Hematopoietic multipotent progenitor cell treated with erythropoietin and hydrocortisone succinate and interleukin-3 and kit ligand, for 8 days (in vitro differentiated cells): ENCODE measurements around the gene PREX1.

Experiments used
- DNase-seq: peaks from one replicate; pipeline ENCODE4 v3.0.0-alpha.2; 2015

Gene PREX1

DNA sequence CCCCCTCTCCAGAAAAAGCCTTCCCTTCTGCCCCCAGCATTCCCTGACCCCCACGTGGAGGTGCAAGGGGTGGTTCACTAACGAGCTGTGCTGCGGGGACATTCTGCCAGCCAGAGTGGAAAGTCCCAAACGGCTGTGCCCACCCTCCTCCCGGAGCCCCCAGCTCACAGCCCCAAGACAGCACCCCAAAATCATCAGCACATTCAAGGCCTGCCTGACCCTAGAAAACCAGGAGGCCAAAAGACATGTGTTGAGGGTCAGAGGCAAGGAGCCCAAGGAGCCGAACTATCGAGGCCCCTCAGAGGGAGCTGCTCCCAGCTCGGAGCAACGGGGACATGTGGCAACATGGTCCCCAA, 197.9 kb downstream of the PREX1 start:
- no peak for DNase-seq

DNA sequence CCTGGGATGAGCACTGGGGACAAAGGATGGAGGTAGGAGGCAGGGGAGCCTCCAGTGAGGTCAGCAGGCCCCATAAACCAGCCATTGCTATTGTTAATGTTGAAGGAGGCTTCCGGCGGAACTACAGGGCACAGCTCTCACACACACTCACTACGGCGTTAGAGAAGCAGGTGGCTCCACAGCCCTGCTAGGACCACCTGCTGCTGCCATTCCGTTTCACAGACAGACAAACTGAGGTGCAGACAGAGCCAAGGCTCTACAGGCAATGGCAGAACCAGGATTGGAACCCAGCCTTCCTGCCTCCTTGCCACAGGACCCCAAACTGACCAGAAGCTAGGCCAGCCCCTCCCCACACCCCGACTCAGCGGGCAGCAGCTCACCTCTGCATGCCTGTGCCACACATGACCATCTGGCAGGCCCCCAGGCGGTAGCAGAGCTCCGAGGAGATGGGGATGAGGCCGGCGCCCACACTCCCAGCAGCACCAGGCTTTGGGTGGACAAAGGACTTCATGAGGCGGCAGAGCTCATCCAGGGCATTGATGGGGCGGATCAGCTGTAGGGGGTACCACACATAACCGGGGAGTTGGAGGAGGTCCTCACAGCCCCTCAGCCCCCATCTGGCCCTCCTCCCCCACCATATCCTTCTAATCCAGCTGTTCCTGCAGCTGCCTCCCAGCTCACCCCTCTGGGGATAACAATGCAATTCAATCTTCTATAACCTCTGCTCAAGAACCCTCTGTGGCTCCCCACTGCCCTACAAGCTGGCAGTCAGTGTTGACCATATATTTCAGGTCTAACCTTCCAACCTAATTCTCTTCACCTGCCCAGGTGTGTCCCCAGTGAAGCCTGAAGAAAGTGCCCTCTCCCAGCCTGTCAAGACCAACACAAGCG, 198.5 kb downstream of the PREX1 start:
- DNase-seq: no peak

DNA sequence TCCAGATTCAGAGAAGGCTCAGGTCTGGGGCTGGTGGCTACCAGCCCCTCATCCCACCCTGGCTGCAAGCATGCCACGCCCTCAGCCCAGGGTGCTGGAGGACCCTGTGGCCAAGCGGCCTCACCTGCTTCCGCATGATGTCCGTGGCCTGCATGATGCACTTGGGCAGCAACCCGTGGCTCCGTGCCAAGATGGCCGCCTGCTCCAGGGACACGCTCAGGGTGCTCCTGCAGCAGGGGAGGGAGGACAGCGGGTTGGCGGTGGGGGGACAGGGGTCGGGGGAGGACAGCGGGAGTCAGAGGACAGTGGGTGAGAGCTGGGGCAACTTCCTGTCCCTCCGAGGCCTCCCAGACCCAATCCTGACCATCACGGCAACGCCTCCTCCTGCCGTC, 200.1 kb downstream of the PREX1 start:
- no peak for DNase-seq

DNA sequence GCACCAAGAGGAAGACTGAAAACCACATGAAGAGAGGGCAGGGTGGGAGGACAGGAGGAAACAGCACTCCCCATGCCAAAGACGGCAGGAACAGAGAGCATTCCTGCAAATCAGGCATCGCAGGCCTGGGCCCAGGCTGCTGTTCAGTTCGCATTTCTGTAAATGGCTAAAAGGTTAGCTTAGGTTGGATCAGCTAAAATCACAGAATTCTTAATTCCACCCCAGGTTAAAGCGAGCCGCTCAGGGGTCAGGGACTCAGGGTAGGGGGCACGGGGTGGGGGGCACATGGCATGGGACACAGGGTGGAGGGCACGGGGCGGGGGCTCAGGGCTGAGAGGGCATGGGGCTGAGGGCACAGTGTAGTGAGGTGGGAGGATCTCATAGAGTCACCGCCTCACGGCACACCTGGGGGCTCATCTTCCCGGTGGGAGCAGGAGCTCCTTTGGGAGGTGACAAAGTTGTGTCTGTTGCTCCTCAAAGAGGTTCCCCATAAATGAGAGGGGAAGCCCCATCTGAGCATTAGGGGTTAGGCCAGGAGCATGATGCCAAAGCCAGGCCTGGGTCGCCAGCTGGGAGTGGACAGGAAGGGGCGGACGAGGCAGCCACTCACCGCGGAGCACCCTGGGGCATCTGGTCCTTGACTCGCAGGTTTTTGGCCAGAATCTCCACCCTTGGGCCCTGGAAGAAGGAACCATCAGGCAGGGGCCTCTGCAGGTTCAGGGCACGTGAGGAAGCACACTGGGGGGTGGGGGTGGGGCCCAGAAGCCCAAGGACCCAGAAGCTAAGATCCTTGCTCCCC, 200.7 kb downstream of the PREX1 start:
- DNase-seq: no peak

DNA sequence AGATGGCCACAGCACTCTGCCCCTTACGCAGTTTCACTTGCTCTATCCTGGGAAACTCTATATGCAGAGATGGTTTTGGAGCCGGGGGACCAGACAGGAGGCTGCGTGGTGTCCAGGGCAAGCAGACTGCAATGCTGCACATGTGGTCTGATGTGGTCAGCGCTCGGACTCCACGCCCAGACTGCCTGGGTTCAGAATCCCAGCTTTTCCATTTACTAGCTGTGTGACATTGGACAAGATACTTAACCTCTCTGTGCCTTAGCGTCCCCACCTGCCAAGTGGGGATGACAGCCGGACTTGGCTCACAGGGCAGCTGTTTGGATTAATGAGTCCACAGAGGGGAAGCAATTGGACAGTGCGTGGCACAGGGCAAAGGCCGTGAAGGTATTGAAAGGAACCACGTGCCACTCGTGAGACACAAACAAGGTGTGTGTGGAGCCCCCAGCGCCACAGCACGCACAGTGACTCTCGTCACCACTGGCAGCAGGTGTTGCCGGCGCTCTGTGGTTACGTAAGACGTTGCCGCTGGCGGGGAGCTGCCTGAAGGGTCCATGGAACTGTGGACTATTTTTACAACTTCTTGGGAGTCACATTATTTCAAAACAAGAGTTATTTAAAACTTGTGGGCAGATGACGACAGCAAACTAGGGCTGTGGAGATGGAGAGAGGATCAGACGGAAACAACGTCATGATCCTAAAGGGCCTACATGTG, 201.4 kb downstream of the PREX1 start:
- DNase-seq: no peak

DNA sequence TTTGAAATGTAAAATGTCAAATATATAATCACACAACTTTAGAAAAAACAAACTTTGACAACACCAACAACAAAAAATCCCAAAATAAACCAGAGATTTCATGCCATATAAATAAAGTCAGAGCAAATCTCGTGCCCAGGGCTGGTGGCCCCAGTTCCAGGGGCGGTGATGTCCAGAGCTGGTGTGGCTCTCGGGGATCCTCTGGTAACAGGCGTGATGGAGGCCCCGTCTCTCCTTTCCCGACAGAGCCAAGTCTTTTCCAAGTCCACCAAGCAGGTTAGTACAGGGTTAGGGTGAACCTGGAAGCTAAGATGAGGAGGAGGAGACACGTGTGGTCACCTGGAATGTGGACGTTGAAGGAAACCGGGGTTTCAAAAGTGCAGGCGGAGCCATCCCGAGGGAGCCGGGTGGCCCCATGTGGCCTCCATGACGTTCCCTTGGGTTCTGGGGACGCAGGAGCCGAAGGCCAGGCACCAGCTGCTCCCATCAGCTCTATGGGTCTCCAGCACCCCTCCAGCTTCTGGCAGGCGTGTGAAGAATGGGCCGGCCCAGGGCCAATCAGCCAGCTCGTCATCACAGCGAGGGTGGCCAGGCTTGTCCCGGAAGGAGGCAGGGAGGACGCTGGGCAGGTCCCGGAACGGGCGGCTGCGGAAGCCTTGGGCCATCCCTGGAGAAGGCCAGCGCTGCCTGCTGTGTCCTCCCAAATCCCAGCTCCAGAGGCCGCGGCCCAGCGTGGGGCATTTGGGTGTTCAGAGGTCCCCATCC, 202.5 kb downstream of the PREX1 start:
- no peak for DNase-seq

DNA sequence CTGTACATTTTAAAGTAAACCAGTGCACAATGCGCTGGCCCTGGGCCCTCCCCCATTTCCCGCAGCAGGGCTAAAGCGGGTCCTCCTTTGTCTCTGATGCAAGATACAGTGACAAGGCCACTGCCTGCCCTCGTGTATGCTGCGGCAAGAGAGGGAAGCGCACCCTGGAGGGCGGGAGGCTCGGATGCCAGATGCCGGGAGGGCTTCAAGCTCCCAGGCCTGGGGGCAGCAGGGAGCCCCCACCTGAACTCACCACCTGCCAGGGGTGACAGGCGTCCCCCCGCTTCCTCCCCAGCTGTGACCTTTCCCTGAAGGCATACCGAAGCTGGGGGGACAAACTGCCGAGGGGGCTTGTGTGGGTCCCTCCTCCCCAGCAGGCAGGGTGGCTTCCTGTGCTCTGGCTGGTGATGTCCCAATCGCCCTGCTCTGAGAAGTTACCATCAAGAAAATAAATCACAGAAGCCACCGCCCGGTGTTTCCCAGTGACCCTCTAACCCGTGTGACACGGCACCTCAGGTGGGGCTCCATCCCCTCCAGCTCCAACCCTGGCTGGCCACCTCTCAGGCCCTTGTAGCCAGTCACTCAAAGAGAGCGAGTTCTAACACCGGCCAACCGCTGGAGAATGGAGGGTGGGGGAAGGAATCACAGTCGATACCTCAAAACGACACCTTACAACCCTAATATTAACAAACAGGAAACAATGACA, 203.3 kb downstream of the PREX1 start:
- DNase-seq: no peak

DNA sequence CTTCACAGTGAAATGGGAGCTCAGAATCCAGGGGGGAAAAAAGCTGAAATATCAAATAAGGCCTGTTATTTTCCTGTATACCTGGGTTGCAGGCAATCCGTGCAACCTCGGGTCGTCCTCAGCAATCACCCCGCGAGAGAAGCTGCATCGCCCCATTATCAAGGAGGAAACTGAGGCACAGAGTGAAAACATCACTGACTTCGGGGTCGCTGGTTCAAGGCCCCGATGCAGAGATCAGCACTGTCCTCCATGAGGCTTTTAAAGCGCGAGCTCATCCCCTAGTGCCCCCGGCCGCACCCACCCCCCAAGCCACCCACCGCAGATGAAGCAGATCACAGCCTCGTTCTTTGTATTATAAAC, 203.9 kb downstream of the PREX1 start:
- no peak for DNase-seq

DNA sequence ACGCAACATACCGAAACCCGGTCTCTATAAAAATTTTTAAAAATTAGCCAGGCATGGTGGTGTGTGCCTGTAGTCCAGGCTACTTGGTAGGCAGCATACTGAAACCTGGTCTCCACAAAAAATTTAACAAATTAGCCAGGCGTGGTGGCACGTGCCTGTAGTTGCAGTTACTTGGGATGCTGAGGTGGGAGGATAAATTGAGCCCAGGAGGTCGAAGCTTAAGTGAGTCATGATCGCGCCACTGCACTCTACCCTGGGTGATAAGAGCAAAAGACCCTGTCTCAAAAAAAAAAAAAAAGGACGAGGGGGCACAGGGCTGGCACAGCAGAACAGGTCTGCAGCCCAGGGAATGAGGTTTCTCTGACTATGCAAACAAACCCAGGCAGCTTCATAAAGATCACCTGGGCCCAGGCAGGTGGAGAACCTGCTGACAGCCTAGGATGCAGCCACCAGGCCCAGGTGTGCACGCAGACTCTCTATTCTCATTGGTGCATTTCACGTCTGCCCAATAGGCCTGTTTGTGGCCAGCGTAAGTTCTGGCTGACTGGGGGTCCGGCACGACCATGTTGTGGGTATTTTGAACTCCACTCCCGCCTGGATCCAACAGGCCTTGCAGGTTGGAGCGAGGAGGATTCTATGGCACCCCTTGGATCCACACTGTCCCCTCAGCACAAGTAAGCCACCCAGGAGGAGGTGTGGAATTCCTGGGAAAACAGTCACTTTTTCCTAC, 204.5 kb downstream of the PREX1 start:
- DNase-seq: no peak

DNA sequence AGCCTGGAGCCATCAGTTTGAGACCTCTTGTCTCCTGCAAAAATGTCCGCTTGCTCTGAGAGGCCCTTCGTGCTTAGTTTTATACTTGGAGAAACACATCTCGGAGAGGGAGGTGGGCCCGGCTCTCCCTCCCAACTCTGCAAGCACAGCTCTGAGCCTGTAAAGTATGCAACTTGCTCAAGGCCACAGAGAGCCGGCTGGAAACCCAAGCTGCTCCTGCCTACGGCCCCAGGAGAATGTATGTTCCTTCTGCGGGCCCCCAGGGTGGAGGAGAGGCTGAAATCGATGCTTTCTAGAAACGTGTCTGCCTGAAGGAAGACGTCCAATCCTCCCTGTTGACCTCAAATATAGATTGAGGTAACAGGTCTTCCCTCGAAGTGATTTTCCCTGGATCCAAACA, 205.4 kb downstream of the PREX1 start:
- DNase-seq: no peak

DNA sequence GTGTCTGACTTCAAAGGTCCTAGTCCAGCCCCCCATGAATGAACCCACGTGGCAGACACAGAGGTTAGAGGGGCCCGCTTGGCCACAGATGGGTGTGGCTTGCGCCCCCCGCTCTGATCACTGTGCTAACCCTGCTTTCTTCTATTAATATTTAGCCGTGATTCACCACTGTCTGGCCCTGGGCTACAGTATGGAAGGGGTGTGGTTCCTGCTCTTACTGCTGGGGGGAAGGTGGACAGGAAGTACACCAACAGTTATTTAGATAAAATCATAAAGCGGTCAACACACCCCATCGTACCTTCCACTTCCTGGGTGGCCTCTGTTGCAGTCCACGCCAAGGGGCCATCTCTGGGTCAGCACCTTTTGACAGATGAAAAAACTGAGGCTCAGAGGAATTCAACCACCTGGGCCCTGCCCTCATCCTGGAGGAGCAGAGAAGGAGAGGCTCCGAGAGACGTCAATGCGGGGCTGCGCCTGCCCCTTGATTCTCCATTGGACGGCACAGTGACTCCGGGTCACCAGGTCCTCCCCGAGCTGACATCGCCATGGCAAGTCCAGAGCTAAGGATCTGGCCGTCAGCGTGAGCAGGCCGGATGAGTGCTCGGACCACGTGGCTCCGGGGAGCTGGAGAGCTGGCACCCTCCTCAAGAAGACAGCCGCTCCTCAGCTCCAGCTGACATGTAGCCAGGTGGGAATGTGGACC, 206.3 kb downstream of the PREX1 start:
- peak; percentile 21 for DNase-seq

DNA sequence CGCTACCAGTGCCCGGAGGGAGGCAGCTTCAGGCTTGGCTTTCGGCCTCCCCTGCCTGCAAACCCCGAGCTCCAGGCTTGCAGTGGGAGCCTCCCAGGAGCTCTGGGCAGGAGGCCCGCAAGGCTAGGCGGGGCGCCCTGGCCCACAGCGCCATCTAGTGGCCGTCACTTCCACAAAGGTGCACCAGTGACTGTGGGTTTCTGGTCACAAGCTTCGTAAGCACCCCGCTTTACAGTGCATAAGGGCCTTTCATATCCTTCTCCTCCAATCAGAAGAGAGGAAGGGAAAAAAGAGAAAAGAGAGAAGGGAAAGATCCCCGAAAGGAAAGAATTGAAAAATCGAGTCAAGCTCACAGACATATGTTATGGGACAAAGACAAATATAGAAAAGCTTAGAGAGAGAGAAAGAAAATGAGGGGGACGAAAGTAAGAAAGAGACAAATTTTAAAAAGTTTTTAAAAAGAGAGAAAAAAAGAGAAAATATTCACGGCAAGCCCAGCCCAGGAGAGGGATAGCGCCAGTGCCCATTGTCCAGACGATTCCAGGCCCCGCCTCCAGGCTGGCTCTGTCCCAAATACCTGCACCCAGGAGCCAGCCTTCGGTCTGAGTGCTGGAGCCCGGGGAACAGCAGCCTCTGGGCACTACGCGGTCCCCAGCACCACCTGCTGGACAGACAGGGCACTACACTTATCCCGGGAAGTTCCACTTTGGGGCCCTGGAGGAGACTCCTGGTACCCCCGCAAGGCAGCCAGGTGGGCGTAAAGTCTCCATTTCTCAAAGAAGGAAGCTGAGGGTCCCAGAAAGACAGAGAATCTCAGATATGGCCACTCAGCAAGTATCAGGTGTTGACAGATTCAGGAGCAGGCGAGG, 207.1 kb downstream of the PREX1 start:
- peak; percentile 76 for DNase-seq

DNA sequence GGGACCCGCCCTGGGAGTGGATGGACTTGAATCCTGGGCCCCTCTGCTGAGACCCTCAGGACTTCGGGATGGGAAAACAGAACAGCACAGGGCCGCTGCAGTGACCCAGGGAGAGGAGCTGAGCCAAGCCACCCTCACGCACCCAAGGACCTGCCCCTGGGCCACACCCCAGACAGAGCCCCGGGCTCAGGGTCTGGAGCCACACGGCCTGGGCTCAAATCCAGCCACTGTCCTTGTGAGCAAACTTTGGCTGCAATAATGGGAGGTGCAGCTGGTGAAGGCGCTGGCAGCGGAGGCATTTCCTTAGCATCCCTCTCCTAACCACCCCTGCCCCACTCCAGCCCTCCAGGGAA, 207.7 kb downstream of the PREX1 start:
- DNase-seq: no peak

DNA sequence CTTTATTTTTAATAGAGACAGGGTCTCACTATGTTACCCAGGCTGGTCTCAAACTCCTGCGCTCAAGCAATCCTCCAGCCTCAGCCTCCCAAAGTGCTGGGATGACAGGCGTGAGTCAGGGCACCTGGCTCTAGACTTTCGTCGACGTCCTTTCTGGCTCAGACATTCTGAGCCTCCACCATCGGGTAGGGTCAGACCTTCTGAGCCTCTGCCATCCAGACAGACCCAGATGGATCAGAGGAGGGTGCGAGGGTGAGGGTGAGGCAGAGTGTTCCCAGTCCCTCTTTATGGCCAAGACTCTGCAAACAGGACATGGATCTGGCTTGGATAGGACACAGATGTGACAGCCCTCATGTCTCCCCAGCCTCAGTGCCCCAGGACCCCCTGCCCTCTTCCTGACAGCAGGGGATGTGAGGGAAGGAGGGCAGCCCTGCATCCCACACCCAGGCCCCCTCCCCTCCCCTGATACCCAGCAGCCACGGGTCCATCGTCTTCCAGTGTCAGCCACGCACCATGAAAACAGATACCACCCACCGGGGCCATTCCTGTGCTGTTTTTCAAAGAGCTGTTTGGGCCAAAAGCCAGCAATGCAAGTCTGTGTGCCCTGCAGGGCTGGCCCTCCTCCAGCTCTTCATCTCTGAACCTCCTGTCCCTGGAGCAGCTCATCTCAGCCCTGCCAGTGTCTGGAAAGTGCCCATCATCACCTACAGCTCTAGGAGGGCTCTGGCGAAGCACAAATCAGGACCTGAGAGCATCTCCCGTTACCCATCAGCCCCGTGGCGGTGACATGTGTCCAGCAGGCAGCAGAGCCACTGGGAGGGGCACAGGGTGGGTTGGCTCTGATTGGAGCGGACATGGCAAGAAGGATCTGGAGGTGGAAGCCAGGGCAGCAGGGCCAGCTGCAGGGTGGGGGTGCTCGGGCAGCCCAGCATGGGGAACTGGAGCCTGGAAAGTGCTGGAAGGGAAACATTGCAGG, 208.4 kb downstream of the PREX1 start:
- no peak for DNase-seq

DNA sequence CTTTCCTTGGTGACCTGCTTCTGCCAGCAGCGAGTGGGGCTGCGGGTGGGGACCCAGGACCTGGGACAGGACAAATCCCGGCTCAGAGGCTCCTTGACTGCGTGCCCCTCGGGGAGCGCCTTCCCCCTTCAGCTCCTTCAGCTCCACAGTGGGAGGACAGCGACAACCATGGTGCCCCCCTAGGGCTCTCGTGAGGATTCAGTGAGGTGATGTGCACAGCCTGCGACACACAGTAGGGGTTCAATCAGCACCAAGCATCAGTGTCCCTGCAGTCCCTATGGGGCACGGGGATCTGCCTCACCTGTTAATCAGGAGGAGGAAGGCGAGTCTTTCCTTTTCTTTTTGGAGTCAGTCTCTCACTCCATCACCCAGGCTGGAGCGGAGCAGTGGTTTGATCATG, 209.2 kb downstream of the PREX1 start:
- no peak for DNase-seq

DNA sequence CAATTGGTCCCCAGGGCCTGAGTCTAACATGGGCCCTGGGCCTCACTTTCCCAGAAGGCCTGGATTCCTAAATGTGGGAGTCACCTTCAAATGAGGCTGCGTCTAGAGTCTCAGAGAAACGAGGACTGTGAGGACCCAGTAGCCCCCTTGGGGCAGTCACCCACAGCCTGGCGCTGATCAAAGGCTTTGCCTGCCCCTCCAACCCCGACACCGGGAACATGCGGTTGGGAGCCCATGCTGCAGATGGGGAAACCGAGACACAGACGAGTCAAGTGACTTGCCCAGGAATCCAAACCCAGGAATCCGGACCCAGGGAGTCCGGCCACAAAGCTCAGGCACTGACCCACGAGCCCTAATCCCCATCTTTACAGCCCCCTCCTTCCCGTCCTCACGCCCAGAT, 209.7 kb downstream of the PREX1 start:
- DNase-seq: no peak

DNA sequence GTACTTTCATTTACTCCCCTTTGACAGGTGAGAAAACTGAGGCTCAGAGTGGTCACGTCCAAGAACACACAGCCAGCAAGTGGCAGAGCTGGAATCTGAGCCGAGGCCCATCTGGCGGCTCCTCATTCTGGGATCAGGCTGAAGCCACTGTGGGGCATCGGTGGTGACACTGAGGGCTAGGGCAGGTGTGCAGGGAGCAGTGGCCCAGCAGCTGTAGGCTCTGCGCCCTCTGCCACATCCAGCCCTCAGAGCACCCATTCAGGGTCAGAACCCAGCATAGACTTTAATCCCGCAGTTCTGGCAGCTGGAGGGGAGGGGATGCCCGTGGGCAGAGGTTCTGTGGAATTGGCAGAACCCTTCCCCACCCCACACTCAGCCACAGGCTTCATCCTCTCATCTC, 210.3 kb downstream of the PREX1 start:
- no peak for DNase-seq

DNA sequence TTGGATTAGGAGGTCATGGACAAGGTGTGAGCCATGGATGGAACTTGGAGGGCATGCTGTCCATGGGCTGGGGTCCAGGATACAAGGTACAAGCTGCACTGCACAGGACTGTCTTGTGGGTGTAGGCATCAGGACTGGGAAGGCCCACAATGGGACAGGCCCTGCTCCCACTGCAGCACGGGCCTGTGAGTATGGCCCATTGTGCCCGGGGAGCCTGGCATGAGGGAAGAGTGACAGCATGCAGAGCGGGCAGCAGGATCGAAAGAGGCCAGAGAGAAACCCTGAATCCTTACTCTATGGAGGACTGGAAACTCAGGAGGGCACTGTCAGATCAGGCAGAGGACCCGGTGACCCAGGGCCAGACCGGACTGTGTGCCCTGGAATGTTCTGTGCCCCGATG, 211.3 kb downstream of the PREX1 start:
- DNase-seq: no peak

DNA sequence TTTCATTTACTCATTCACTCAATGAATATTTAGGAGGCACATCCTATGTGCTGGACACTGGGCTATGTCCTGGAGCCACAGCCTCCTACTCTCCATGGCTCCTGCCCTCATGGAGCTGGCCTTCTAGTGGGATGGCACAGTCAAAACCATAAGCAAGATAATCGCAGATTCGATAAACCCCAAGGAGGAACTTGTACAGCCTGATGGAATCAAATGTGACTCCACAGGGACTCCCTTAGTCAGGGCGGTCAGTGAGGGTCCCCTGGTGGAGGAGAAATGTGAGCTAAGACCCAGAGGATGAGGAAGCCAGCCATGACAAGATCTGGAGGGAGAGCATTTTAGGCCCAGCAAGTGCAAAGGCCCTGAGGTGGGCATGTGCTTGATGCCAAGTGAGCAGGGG, 211.9 kb downstream of the PREX1 start:
- DNase-seq: no peak
